Liver (tissue), 5 donors: ENCODE results near the gene LRRC28. TPM values are rescaled to one million over a fixed set of nuclear protein-coding genes. Genes with fewer than 3 reads are reported as not detected.

ENCODE experiments used
- GABPA ChIP-seq, 2 donors: IDR thresholded peaks in 1 of 2; conservative IDR thresholded peaks in 1 of 2; 2 replicates each; pipeline ENCODE4 v1.6.1; 2016; ENCODE audit warnings: antibody characterized with exemption in 2 of 2, mild to moderate bottlenecking in 1 of 2, moderate library complexity in 1 of 2
- HNF4A ChIP-seq, 2 donors: conservative IDR thresholded peaks; 2 replicates each; pipeline ENCODE4 v1.6.1; 2016; ENCODE audit warnings: antibody characterized with exemption in 2 of 2, mild to moderate bottlenecking in 2 of 2
- RXRA ChIP-seq, 2 donors: IDR thresholded peaks; 2 replicates each; pipeline ENCODE4 v1.6.1; 2017 to 2018; ENCODE audit warnings: antibody characterized with exemption in 2 of 2, mild to moderate bottlenecking in 1 of 2
- TAF1 ChIP-seq: conservative IDR thresholded peaks from 2 replicates; pipeline ENCODE4 v1.6.1; 2016; ENCODE audit warnings: antibody characterized with exemption, mild to moderate bottlenecking
- polyA plus RNA-seq, 2 donors: library from polyadenylated mRNA; stranded (reverse) in 1 of 2; unstranded in 1 of 2; fragments of 200-250 nt in 1 of 2; fragments of >200 nt in 1 of 2; fragmentation: Nextera tagmentation in 1 of 2; extraction: Ambion mirVana in 1 of 2; gene quantifications; one replicate each; pipeline versions ENCODE4 v1.2.1 to v1.2.3, GENCODE V29; 2013 to 2015
- total RNA-seq, 2 donors: library from RNA; depleted of rRNA; stranded (reverse); fragments of >200 nt; gene quantifications; one replicate each; pipeline ENCODE4 v1.2.3, GENCODE V29; 2014
- TF ChIP-seq, protein P1 (sequence below): IDR thresholded peaks from 2 replicates; pipeline ENCODE4 v1.6.1; 2016; ENCODE audit warnings: antibody characterized with exemption
- TF ChIP-seq, protein P2 (sequence below): IDR thresholded peaks from 2 replicates; pipeline ENCODE4 v1.6.1; 2016; ENCODE audit warnings: antibody characterized with exemption
- donor health status: healthy.
- donor health status: healthy.
- donor health status: healthy.

LRRC28 gene
- total and polyA plus RNA-seq, 4 donors = 15.4 to 46.6 (median 41.0) TPM

DNA sequence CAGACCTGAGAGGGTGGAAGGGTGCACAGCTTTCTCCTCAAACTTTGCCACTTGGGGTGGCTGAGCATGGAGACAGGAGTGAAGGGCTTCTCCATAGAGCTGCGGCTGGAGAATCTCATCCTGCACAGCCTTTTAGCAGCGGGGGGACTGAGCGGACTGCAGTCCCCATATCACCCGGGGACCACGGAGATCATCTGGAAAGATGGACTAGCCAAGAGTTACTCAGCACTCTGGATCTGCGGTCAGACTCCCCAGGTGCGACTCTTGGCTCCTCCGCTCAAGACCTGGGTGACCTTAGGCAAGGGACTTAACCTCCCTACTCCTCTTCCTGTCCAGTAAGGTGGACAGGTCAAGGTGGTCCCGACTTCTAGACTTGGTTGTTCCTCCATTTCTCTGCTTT is 188.7 kb downstream of the LRRC28 start (continued):
- TF ChIP-seq, protein P1, sequence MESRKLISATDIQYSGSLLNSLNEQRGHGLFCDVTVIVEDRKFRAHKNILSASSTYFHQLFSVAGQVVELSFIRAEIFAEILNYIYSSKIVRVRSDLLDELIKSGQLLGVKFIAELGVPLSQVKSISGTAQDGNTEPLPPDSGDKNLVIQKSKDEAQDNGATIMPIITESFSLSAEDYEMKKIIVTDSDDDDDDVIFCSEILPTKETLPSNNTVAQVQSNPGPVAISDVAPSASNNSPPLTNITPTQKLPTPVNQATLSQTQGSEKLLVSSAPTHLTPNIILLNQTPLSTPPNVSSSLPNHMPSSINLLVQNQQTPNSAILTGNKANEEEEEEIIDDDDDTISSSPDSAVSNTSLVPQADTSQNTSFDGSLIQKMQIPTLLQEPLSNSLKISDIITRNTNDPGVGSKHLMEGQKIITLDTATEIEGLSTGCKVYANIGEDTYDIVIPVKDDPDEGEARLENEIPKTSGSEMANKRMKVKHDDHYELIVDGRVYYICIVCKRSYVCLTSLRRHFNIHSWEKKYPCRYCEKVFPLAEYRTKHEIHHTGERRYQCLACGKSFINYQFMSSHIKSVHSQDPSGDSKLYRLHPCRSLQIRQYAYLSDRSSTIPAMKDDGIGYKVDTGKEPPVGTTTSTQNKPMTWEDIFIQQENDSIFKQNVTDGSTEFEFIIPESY = no peak
- TF ChIP-seq, protein P2, sequence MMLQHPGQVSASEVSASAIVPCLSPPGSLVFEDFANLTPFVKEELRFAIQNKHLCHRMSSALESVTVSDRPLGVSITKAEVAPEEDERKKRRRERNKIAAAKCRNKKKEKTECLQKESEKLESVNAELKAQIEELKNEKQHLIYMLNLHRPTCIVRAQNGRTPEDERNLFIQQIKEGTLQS = no peak
- TF ChIP-seq HNF4A (conservative IDR thresholded peaks at IDR 0.05) (no peak), GABPA (IDR thresholded peaks at IDR 0.05 in 1 of 2, conservative IDR thresholded peaks at IDR 0.05 in 1 of 2) (no peak), TAF1 (no peak), RXRA (IDR thresholded peaks at IDR 0.05) (no peak)

Other genes starting within 250 kb of the LRRC28 start
- not detected for gene PGPEP1L, start 243.7 kb upstream of the LRRC28 start, total RNA-seq
- gene PGPEP1L, start 243.7 kb upstream of the LRRC28 start, polyA plus RNA-seq = not detected
- gene SYNM, start 146.4 kb upstream of the LRRC28 start, total RNA-seq = 1 to 10 TPM; 1.0 to 6.4 TPM
- gene SYNM, start 146.4 kb upstream of the LRRC28 start, polyA plus RNA-seq = 1 to 10 TPM in 1 of 2 donors, under 1 TPM in 1; 0.39 to 1.4 TPM
- gene TTC23, start 1.9 kb upstream of the LRRC28 start, total RNA-seq = 10 to 100 TPM in 1 of 2 donors, 1 to 10 TPM in 1; 9.9 to 12.3 TPM
- gene TTC23, start 1.9 kb upstream of the LRRC28 start, polyA plus RNA-seq = 1 to 10 TPM; 3.7 to 4.4 TPM